ENCODE data around the gene PITPNM1.
A peak's percentile ranks its signal among the peaks of the same experiment; 100 is the strongest.
"Not testable (repeated sequence)": the region's sequence is repeated elsewhere in the genome, so short reads cannot be mapped to it uniquely, and the experiment has no call there.

The PITPNM1 gene

DNA sequence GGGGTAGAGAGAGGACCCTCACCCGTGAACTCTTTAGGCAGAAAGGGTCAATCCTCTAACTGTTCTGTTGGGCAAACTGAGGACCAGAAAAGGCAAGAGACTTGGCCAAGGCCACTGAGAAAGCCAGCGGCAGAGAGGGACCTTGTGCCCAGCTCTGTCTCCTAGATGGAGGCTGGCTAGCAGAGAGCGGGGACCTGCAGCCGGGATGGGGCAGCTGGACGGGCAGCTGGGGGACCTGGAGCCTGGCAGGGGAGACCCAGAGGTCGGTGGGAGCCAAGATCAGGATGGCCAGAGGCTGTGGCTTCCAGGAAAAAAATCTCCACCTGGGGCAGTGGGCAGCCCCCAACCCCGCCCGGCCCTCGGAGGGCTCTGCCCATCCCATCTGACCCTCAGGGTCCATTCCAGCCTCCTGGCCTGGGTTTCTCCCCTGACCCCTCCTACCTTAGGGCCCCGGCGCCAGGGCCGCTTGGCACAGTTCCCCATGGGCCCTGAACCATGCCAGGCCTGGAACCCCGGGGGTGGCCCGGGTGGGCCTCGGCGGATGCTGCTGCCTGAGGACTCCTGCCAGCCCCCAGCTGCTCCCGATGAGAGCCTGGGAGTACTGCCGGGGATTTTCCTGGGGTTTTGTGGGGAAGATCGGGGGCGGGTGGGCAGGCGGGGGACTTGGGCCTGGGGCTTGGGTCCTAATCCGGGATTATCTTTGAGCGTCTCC is 17.8 kb upstream of the PITPNM1 start, which contains the start of gene CABP2:
CABP2 (minus strand) TSS at position 603 of the 712 bp plus-strand sequence; CDS start at position 483, 120 bp downstream.
- DNase-seq: no peak

DNA sequence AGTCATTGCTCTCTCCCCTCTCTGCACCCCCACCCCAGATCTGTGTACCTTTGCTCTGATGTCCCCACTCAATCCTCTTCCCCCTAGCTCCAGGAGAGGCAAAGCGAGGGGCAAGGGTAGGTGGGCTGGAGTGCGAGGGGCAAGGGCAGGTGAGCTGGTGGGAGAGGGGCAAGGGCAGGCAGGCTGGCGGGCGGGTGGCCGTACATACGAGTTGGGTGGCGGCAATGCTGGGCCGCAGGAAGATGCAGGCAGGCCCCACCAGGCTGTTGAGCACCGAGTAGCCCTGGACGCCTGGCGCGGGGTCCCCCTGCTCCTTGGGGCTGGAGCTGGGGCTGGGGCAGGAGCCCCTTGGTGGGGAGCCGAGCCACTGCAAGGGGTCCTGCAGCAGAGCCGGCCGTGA is 17.2 kb upstream of the PITPNM1 start:
- DNase-seq: no peak

DNA sequence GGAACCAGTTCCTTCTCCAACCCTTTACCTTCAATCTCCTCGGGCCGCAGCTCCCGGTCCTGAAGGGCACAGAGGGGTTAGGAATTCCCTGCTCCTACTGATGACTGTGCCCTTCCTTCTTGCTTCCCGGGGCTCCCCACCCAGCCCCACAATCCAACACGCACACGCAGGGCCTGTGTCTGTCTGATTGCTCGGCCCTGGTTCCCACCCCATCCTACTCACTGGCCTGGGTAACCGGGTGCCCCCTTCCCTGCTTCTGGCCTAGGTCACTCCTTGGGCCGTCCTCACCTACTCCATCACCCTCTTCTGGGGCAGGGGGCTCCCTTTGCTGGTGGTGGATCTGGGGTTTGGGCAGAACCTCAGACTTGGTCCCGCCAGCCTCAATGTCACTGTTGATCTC is 16.8 kb upstream of the PITPNM1 start:
- DNase-seq: no peak

DNA sequence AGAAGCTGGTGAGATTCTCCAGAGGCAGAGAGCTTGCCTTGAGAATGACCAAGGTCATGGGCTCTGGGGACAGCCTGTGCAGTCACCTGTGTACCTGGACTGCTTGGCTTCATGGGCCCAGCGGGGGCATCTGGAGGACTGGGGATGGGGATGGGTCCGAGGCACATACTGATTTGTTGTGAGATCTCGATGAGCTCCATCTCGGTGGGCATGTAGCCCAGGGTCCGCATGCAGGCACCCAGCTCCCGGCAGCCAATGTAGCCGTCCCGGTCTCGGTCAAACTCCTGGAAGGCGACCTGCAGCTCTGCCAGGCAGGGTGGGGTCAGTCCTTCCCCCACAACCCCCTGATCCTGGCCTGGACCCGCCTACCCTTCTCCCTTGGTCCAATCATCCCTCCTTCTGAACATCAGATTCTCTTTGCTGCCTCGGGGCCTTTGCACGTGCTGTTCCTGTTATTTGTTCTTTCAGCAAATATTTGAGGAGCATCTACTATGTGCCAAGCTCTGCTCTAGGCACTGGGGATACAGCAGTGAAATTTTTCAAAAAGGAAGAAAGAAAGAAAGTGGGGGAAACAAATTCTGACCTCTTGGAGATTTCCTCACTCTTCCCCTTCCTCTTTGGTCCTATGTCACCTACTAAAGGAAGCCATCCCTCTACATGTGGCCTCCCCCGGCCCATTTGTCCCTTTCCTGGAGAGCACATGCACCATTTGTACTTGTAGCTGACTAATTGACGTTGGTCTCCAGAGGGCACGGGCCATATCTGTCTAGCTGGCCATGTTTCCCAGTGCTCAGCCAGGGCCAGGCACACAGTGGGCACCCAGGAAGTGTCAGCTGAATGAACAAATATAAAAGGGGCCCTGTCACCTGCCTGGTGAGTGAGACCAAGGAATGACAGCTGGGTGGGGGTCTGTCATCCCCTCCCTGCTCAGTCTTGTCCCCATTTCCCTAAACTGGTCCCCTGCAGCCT is 16.0 kb upstream of the PITPNM1 start:
- no peak for DNase-seq

DNA sequence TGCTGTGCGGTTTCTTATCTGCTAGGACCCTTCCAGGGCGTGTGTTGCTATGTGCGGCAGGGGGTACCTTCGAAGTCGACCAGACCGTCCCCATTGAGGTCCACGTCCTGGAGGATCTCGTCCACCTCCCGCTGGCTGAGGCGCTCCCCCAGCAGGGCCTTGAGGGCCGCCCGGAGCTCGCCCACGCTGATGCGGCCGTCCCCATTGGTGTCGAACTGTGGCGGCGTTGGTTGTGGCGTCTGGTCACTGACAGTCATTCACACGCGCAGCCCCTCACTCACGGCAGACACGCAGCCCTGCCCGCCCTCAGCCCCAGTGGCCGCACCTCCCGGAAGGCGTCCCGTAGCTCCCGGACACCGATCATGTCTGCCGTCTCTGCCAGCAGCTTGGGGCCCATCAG is 14.6 kb upstream of the PITPNM1 start:
- no peak for DNase-seq

DNA sequence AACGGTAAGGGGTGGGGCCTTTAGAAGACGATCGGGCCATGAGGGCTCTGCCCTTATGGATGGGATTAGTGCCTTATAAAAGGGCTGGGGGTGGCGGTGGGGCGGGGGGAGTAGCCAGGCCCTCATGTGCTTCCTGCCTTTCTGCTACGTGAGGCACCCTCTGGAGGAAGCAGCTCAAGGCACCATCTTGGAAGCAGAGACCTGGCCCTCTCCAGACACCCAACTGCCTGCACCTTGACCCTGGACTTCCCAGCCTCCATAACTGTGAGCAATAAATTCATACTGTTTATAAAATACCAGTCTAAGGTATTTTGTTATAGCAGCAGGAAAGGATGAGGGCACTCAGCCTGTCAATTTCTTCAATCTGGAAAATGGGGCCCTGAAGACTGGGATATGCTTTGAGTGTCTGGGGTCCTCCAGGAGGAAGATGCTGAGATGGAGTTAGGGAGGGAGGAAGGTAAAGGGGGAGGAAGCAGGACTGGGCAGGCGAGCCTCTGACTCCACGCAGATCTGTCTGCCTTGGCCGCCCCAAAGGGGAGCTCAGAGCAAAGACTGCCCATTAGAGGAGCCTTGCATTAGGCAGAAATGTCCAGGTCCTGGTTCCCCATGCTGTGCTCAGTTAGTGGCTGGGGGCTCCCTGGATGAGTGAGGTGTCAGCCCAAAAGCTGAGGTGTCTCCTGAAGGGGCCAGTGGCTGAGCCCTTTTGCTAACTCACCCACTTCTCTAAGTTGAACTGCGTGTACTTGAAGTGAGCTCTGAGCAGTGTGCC is 12.8 kb upstream of the PITPNM1 start:
- no peak for DNase-seq

DNA sequence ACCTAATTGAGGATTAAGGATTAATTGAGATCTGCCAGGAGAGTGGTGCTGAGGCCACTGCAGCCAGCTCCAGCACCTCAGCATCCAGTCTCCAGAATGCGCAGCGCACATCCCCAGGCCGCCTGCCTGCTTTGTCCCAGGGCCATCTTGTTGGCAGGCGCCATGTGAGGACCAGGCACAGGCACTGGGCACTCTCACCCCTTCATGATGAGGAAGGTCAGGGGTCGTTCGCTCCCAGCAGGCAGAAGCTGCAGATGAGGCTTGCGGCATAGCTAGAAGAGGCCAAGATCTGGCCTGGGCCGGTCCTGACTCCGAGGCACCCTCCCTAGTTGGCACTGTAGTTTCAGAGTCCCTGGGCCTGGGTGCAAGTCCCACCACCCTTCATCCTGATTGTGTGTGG is 11.6 kb upstream of the PITPNM1 start:
- no peak for DNase-seq

DNA sequence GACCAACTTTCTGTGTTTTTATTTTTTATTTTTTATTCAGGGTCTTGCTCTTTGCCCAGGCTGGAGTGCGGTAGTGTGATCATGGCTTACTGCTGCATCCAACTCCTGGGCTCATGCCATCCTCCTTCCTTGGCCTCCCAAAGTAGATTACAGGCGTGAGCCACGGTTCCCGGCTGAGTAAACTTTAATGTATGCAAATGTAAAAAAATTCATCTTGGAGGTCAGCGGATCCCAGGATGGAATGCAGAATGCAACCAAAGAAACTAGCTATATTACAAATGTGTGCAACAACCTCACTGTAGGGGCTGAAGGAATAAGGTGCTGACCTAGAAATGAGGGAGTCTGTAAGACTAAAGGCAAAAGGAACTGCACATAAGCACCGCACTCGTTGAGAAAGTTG is 9.0 kb upstream of the PITPNM1 start:
- DNase-seq: no peak

DNA sequence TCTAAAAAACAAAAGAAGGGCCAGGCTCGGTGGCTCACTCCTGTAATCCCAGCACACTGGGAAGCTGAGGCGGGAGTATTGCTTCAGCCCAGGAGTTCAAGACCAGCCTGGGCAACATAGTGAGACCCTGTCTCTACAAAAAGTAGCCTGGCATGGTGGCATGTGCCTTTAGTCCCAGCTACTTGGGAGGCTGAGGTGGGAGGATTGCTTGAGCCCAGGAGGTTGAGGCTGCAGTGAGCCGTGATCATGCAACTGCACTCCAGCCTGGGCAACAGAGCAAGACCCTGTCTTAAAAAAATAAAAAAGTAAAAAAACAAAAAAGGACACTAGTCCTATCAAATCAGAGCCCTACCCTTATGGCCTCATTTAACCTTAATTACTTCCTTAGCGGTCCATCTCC is 6.4 kb upstream of the PITPNM1 start:
- DNase-seq: not testable (repeated sequence)

DNA sequence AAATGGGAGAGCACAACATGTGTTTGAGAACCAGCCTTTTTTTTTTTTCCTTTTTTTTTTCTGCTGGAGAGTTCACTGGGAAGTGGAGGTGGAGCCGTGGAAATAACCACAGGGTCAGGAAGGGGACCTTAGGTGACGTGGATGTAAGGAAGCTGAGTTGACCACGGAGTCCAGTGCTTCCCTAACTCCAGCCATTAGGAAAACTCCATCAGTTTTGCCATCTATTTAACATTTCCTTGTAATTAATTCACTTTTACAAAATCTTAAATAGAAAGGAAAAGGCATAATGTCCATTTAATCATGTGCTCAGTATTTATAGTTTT is 4.8 kb upstream of the PITPNM1 start:
- DNase-seq: no peak

DNA sequence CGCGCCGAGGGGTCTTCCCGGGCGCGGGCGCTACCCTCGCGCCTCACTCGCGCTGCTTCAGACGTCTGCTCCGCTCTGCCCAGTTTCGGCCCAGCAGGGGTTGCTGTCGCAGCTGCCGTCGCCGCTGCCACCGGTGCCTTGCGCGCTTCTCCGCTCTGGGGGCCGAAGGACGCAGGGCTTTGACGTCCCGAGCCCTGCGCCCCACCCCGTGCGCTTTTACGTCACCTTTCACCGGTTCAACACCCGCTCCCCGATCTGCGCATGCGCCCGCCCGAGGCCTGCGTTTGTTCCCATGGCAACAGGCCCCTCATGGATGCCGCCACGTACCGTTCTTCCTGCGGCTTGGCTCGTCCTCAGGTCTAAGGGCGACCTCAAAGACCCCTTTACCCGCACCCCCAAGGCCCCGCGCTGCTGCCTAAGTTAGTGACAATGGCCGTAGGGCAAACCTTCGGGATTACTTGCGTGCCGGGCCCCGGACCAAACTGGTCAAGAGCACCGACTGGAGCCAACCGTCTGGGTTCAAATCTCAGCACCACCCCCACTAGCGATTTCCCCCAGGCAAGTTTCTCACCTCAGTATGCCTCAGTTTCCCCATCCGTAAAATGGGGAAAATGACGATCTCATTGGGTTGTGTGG is 3.4 kb upstream of the PITPNM1 start:
- peak; percentile 86 for DNase-seq

DNA sequence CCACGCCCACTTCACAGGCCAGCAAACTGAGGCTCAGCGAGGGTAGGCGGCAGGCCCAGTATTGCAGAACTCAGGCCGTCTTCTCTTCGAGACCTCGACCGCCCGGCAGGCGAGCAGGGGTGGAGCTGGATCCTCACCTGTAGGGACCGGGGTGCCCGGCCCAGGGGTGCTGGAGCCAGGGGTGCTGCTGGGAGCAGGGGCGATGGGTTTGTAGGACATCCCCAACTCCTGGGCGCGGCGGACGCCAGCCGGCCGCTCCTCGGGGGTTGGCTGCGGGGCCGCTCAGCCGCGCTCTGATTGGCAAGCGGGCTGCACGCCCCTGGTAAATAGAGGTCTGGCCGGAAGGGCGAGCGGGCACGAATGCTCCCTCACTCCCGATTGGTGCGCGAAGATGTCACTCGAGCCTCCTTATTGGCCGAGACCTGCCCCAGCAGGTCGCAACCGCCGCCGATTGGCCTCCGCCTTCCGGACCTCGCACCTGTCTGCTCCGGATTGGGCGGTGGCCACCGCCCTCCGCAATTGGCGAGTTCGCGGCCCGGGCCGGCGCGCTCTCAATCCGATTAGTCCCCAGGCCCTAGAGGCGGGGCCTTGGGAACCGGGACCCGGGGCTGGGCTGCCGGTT is 2.8 kb upstream of the PITPNM1 start, which contains the start of gene CDK2AP2:
CDK2AP2 (minus strand) TSS at position 299 of the 622 bp plus-strand sequence; CDS start at position 219, 80 bp downstream.
- peak; percentile 82 for DNase-seq

DNA sequence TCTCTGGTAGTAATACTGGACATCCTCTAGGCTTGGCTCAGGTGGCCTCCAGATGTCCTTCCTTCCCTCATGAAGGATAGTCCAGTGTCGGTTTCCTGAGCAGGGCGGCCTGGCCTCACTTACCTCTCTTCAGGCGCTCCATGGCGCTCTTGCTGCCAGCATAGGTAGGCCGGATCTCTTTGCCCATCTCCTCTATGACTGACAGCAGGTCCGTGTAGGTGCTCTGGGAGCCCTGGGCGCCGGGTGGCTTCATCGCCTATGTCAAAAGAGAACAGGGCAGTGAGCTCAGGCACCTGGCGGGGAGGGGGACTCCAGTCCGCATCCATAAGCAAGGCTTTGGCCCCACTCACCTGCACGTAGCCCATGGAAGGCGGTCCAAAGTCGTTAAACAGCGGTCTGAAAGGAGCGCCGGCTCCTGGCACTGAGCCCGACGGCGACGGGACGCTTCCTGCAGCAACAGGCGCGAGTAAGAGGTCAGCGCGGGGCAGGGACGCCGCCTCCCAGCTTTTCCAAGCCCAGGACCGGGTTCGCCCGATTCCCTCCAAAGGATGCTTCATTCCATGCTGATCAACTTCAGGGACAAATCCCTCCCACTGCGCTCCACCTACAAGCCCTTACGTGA is 2.2 kb upstream of the PITPNM1 start:
- DNase-seq: no peak

DNA sequence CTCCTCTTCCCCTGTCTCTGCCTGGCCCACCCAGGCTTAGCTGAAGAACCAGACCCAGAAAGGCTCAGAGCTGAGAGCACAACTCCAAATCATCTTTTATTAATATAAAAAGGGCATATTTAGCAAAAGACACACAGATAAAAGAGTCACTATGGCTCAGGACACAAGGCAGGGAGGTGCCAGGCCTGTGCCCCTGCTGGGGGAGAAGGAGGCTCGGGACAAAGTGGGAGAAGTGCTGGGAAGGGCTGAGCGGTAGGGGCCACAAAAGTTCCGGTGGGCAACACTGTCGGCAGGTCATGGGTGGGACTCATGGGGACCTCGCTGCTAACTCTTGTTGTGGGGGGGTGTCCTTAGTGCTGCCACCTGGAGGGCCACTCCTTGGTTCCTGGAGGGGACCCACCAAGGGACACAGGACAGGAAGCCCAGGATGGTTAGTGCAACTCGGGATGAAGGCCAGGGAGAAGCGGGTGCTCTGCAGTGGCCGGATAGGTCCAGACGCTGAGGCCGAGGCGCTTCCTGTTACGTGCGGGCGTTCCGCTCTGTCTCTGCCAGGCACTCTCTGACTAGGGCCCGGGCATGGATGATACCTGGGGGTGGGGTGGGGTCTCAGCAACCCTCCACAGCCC is 1.4 kb upstream of the PITPNM1 start:
- no peak for DNase-seq

DNA sequence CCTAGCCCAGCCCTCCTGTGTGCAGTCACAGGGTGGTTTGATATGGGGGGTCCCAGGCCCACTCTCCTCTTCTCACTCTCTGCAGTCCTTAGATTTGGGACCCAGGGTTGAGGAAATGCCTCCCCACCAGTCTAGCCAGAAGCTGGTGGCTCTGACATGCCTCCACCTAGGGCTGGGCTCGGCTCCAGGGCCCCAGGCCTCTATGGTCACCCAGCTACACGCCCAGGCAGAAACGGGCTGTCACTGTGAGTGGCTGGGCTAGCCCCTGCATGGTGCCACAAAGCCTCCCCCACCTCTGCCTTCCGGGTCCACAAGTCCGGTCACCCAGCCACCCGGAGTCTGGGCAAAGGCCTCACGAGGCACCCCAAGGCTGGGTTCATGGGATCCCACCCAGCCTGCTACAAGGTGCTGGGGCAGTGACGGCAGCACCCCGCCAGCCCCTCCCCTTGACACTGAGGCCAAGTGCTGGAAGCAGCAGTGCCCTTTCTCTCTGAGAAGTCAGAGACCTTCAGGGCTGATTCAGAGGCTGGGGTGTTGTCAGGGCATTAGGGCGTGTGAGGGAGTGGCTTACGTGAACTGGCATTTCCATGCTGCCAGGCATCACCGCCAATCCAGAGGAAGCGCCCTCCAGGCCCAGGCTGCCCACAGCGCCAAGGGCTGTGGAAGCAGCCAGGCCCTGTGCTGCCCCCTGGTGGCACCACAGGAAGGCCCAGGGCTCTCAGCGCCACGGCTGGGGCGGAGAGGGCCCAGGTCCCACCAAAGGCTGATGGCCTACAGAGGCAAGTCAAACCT is 638 bp upstream of the PITPNM1 start:
- DNase-seq: no peak

DNA sequence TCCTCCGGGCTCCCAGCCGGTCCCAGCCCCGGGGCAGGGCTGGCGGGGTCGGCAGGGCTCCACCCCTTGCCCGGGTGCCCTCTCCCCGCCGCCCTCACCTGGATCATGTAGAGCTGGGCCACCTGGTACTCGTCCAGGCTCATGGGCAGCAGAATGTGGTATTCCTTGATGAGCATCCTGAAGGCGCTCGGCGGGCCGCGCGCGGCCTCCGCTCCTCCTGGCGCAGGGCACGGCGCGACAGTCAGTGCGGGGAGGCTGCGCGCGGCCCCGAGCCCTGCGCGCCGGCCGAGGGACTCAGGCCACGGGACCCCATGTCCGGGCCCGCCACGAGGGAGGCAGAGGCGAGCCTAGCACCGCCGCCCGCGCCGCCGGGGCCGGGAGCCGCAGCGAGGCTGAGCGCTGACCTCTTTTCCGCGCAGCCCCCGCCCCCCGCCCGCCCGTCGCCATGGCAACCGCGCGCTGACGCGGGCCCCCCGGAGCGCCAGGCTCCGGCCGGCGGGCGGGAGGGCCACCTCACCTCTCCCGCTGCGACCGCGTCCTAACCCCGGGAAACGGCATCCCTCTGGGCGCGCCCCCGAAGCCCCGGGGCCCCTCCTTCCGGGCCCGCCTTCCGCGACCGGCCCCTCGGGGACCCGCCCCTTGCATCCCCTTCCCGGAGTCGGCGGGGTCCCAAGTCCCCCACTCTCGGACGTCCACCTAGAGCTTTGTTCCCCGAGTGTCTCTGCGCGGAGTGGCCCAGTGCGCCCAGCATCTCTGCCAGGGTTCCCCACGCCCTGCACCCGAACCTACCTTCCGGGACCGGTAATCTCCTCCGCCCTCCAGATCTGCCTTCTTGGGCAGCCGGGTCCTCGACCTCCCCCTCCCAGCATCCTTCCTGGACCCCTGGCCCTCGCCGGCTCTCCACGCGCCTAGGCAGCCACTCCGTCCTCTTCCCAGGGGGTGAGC is 886 bp downstream of the PITPNM1 start:
- DNase-seq: no peak

DNA sequence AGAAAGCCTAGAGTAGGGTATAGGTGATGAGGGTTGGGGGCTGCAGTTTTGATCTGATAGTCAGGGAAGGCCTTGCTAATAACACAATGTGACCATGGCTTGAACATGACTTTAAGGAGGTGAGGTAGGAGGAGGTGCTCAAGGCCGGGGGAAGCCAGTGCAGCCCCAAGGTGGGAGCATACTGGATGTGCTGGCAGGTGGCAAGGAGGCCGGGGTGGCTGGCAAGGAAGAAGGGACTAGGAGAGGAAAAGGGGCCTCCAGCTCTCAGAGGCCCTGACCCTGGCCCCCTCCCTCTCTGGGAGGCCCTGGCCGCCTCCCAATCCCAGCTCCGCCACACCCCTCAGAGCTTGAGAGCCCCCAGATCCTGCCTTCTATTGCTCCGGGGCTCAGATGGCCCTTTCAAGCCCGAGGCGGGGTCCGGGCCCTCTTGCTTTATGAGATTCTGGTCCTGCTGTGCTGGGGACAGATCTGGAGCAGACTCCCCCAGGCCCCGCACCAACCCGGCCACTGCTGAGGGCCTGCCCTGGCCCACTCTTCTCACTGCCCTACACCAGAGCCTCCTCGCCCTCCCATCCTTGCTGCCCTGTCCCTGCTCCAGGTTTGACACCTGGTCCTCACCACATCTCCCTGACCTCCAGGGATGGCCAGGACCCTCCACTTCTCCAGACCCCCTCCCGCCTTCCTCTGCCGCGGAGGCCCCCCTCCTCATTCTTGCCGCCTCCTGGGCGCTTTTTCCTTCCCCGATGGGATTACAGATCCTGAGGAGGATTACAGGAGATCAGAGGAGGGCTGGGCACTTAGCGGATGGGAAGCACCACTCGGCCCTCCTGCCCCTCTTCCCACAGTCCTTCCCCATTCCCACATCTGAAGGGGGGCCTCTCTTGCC is 1.8 kb downstream of the PITPNM1 start:
- no peak for DNase-seq

DNA sequence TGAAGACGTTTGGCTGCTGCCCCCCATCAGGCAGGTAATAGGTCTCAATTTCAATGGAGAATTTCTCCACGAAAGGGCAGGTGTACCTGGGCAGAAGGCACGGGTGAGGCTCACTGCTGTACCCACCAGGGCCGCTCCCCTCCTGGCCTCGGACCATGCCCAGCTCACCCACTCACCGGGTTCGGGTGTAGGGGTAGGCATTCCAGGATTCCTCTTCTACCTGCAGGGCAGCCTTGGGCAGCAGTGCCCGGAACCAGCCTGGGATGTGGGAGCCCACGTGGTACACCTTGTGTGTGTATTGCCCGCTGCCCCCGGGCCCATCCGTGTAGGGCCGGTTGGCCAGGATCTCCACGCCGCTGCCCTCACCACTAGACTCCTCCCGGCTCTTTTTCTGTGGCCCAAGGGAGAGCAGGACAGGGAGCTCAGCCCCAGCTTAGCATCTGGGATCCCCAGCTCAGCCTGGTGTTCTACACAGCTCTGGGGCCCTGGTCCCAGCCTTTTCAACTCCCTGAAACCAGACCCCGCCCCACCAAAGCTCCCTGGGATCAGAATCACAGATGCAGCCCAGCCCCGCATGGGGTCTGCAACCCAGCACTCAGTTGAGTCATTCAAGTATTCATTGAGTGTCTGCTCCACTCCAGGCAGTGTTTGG is 2.7 kb downstream of the PITPNM1 start:
- DNase-seq: no peak
